ENCODE data around the gene GDPGP1.

DNA sequence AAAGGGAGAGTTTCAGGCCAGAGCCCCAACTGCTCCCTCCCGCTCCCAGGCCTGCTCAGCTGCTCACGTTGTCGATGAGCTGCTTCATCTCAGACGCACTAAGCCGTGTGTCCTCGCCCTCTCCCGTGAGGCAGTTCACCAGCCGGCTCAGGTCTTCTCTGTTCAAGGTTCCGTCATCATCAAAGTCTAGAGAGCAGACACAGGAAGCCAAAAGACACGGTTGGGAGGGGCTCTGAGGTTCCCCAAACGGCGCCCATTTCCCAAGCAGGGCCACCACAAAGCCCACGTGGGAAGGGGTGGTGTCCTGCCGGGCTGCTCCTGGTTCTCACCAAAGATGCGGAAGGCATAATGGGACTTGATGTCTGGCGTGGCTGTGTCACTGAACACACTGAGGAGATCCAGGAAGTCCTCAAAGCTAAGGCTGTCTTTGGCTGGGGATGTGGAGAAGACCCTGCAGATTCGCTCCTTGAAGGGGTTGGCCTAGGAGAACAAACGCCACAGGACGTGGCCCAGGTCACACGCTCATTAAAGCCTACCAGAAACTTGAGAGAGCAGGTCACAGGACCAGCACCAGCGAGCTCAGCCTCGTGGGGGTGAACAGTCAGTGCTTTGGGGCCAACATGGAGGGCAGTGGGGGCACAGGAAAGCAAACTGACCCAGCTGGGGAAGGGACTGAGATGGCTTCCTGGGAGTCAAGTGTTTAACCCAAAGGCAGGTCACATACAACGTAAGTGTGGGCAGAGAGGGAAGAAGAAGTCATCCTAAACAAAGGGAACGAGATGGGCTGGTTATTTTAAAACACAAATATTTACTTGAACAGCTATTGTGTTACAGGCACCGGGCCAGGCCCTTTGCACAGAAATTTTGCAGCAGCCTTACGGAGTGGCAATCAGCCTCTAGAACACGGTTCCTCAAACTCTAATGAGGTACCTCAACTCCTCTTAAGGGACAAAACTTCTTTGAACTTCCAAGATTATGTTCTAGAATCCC is 2.7 kb upstream of the GDPGP1 start:
- TF ChIP-seq CTCF (optimal IDR thresholded peaks at IDR 0.05 in 1 of 3, IDR thresholded peaks at IDR 0.05 in 1 of 3, conservative IDR thresholded peaks at IDR 0.05 in 1 of 3; ENCODE audit: extremely low read depth in 1 of 3, insufficient read depth in 2 of 3, low read length in 3 of 3) (no peak), EZH2 (IDR thresholded peaks at IDR 0.05; ENCODE audit: low read length) (no peak)

Measured in keratinocyte (primary cell).